ENCODE results near the gene TRPV2.

GRCh38 chr17:16442141-16442540 lies 26.8 kb downstream of the TRPV2 start:
- TF ChIP-seq, protein P1, sequence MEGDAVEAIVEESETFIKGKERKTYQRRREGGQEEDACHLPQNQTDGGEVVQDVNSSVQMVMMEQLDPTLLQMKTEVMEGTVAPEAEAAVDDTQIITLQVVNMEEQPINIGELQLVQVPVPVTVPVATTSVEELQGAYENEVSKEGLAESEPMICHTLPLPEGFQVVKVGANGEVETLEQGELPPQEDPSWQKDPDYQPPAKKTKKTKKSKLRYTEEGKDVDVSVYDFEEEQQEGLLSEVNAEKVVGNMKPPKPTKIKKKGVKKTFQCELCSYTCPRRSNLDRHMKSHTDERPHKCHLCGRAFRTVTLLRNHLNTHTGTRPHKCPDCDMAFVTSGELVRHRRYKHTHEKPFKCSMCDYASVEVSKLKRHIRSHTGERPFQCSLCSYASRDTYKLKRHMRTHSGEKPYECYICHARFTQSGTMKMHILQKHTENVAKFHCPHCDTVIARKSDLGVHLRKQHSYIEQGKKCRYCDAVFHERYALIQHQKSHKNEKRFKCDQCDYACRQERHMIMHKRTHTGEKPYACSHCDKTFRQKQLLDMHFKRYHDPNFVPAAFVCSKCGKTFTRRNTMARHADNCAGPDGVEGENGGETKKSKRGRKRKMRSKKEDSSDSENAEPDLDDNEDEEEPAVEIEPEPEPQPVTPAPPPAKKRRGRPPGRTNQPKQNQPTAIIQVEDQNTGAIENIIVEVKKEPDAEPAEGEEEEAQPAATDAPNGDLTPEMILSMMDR (IDR thresholded peaks at IDR 0.05): no peak
- no peak for TF ChIP-seq POLR2A (IDR thresholded peaks at IDR 0.05)
- TF ChIP-seq EP300 (IDR thresholded peaks at IDR 0.05): no peak
